GM21367 (cell line): ENCODE results near the gene THEMIS.
"Not testable (repeated sequence)": the region's sequence is repeated elsewhere in the genome, so short reads cannot be mapped to it uniquely, and the experiment has no call there.

Experiments used
- ATAC-seq: cut with Tn5 transposase; IDR thresholded peaks from one replicate; pipeline ENCODE4 v1.9.1; 2021; ENCODE audit not compliant: unreplicated experiment

THEMIS gene

GRCh38 chr6:127812985-127813698, 87.7 kb downstream of the THEMIS start:
- no peak for ATAC-seq

- no peak for ATAC-seq
Observed at GRCh38 chr6:127811900-127812570, 88.8 kb downstream of the THEMIS start.

GRCh38 chr6:127807806-127808517, 92.9 kb downstream of the THEMIS start:
- no peak for ATAC-seq

DNA sequence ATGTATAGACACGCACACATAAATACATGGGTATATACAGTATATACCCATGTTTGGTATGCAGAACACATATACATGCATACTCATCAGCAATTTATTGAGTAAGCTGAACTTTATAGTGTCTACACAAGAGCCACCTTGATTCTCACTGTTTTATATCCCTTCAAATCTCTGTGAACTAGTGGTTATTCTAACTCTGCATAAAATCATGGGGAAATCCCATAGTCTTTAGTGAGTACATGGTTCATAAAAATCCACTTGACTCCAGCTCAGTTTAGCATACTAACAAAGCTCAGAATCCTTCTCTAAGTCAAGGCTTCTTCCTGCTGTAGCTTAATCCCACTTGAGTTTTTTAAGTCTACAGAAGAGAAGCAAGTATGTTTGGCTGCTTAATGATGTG, 104.1 kb downstream of the THEMIS start:
- no peak for ATAC-seq

DNA sequence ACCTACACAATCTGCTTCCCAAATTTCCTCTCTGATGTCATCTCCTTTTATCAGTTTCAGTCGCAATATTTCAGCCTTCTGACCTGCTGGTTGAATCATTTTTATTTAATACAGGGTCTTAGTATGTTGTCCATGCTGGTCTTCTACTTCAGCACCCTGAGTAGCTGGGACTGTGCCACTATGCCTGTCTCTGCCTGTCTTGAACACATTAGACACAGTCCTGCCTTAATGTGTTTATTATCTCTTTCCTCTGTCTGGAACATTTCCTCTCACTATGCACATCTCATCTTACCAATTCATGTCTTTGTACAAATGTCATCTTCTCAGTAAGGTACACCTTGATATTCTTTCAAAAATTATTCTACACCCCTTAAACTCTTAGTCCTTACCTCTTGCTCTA, 106.5 kb downstream of the THEMIS start:
- no peak for ATAC-seq

DNA sequence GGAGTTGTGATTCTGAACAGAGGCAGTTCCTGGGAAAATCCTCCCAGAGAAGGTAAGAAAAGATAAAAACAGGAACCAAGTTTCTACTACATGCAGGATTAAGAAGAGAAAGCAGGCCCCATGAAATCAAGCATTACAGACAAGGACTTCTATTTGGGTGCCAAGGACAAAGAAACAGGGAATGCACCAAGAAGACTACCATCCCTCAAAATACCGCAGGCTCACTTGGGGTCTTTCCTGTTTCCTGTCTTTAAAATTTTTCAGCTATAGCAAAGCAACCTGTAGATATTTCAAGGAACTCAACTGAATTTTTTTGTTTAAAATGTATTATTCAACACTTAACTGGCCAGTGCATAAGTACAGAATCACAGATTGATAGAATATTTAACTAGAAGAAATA, 107.5 kb downstream of the THEMIS start:
- no peak for ATAC-seq

GRCh38 chr6:127792616-127793015, 108.2 kb downstream of the THEMIS start:
- ATAC-seq = no peak

DNA sequence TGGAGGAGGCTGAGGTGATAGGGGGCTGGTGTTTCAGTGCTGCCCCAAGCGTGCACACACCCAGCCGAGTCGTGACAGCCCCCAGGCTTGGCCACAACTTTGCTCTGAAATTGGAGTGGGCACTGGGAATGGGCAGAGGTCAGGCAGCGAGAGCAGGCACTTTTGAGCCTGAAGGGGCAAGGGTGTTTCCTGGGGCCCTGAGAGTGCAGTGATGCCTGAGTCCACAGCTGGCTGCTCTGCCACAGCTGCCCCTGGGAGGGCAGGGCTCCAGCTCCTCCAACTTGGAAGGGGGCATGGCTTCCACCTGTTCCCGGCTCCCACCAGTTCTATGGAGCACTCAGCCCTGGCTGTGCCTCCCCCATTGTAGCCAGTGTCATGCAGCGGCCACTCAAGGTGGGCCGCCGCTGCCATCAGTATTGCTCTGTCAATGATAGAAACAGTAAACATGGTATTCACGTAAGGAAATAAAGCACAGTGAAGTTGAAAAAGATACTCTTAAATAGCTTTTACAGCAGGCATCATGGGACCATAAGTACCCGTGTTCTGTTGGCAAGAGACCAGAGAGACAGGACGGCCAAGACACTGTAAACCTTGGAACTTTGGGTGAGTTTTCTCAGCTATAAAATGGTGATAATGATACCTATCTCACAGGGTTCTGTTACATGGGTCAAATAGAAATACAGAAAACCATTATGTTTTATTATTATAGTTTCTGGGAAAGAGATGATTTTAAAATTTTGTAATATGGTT, 108.9 kb downstream of the THEMIS start:
- ATAC-seq = no peak

- no peak for ATAC-seq
Observed at GRCh38 chr6:127790571-127790970, 110.3 kb downstream of the THEMIS start.

DNA sequence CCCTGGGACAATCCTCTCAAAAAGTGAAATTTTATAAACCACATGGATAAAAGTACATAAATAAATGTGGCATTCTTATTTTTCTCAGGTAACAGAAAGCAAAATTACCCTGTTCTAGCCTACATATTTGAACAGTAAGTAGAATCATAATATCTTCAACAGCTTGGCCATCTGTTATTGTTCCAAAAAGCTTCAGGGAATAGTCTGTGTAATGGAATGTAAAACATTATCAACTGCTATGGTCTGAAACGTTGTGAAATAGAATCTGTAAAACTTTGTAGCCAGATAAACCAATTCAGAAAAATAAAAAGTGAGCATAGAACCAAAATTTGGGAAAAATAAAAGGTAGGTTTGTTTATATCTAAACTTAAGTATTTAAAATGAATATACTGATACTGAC, 114.7 kb downstream of the THEMIS start:
- ATAC-seq = no peak

DNA sequence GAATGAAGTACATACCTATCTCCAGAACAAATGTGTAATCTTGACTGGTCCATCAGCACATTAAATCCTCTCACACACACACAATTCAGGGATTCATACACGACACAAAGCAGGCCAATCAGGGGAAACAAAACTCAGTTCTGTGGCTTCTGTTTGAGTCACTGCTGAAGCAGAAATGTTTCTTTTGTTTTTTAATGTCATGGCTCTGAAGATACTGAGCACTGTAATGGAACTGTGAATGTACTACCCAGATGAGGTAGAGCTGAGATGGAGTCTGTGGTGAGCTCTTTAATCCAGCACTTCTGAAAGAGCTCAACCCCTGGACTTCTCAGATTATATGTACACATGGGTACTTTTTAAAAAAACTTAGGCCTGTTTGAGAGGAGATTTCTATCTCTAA, 116.4 kb downstream of the THEMIS start:
- no peak for ATAC-seq

DNA sequence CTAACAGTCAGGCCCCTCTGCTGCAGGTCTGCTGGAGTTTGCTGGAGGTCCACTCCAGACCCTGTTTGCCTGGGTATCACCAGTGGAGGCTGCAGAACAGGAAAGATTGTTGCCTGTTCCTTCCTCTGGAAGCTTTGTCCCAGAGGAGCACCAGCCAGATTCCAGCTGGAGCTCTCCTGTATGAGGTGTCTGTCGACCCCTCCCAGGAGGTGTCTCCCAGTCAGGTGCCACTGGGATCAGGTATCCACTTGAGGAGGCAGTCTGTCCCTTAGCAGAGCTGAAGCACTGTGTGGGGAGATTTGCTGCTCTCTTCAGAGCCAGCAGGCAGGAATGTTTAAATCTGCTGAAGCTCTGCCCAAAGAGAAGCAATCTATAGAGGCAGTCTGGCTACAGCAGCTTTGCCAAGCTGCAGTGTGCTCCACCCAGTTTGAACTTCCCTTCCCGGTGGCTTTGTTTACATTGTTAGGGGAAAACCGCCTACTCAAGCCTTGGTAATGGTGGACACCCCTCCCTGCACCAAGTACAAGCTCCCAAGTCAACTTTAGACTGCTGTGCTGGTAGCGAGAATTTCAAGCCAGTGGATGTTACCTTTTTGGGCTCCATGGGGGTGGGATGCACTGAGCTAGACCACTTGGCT, 119.1 kb downstream of the THEMIS start:
- not testable (repeated sequence) for ATAC-seq

- ATAC-seq = no peak
Observed at GRCh38 chr6:127776320-127776719, 124.5 kb downstream of the THEMIS start.

DNA sequence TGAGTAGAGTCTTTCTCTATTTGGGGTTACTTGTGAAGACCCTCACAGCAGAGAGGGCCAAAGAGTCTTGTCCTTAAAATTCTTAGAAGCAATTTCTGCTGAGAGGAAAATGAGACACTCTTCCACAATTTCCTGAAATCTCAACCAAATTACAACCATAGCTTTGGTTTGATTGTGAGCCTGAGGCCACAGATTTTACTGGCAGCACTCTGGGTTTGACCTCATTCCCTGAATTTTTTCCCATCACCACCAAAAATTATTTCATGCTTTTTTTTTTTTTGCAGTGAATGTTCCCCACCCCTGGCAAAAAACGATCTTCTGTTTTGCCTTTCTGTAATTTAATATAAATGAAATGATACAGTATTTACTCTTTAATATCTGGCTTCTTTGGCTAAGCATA, 125.5 kb downstream of the THEMIS start:
- ATAC-seq = no peak

- no peak for ATAC-seq
Observed at GRCh38 chr6:127768745-127769144, 132.1 kb downstream of the THEMIS start.

DNA sequence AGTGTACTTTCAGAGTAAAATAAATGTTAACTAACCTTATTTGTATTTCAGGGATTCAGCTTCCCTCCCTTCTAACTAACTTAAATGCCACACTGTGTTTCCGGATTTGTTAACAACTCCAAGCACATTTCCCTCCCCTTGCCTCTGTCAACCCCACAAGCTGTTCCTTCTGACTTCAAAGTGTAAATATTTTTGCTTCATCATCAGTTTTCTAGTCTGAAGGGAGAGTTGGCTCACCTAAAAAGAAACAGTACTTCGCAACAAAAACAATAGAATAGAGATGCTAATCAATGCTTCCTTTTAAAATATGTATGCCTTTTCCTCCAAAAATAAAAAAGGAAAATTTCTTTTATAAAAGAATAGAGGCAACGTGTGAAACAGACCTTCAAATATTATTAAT, 132.6 kb downstream of the THEMIS start:
- ATAC-seq = no peak

DNA sequence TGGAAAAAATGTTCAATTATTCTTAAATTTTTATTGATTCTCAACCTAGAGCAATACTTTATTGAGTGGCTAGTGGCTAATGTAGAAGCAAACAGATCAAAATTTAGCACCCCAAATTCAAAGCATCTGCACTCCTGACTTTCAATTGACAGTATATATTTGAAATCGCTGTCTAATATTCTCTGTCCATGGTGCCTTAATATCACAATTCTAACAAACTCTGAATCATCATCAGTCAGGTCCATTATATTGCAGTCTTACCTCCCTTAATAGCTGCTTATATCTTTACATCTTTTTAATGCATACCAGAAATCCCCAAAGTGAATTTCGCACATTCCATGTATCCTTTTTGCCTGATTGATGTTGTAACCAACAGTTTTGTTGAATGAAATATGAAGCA, 134.9 kb downstream of the THEMIS start:
- ATAC-seq = no peak

DNA sequence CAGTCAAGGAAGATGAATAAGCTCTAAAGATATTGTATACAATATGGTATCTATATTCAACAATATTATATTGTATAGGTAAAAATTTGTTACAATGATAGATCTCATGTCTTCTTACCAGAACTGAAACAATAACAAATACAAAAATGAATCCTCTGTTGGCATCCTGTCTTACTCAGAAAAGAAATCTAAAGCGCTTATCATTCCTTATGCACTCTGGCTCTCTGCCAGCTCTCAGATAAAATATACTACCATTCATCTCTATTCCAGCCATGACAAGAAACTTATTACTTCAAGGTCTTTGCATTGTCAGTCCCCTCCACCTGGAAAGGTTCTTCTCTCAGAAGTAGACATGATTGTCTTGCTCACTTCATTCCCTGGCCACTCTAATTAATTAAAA, 138.6 kb downstream of the THEMIS start:
- no peak for ATAC-seq

DNA sequence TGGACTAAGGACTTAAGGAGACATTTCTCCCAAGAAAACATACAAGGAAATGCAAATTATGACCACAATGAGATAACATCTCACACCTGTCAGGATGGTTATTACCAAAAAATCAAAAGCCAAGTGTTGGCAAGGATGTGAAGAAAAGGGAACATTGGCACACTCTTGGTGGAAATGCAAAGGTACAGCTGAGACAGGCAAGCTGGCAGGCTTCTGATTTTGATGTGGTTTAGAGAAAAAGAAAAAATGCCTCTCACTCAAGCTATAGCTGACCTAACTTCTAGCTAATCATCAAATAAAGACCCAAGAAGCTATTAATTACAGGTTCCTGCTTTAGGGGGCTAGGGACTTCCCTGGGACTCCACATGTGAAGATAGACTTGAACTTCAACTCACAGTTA, 139.8 kb downstream of the THEMIS start:
- no peak for ATAC-seq

DNA sequence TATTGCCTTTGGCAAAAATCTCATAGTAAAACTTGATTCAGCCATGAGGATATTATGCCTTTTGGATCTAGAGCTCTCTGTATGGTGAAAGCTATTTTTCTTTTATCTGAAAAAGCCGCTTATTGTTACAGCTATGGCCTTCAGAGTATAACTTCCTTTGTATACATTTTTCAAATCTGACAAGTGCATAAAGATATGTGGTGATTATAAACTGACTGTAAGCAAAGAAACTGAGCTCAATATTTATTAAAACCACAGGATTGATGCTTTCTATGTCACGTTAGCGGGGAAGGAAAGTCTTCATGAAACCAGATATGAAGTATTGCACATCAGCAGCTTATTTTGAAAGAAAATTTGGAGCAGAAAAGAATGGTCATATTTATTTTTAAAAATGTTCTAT, 151.8 kb downstream of the THEMIS start:
- ATAC-seq = no peak

GRCh38 chr6:127748290-127748689, 152.6 kb downstream of the THEMIS start:
- no peak for ATAC-seq
